Esophagus squamous epithelium (tissue), 4 donors: ENCODE results near the gene POMP.

Experiments
- POLR2A ChIP-seq, 4 donors: fragments of 450-650 bp; IDR thresholded peaks; one replicate each; pipeline ENCODE4 v1.6.1; 2017; ENCODE audit warnings: antibody characterized with exemption in 4 of 4, mild to moderate bottlenecking in 4 of 4, moderate library complexity in 3 of 4
- TF ChIP-seq, protein P1 (sequence below), 6 experiments: fragments of 450-650 bp in 4 of 6; fragments of 200-600 bp in 2 of 6; sonication (generic) in 2 of 6; IDR thresholded peaks; one replicate each; pipeline ENCODE4 v1.5.1; 2016 to 2019; ENCODE audit warnings: antibody characterized with exemption in 6 of 6, mild to moderate bottlenecking in 4 of 6, moderate library complexity in 4 of 6

DNA sequence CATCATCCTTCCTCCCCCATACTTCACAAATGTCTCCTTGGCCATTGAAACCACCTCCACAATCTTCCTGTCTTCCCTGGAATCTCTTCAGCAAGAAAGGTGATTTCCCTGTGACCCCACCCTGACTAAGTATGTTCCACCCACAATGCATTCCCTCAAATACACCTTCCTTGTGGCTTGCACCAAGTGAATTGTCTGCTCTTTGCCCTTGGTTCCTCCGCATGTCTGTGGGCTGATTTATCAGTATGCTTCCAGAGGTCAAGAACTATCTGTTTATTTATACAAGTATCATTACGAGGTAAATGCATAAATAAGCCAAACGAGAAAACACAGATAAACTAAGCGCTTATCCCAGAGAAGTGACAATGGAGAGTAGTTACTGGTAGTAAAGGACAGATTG is 45.4 kb upstream of the POMP start:
- TF ChIP-seq, protein P1, sequence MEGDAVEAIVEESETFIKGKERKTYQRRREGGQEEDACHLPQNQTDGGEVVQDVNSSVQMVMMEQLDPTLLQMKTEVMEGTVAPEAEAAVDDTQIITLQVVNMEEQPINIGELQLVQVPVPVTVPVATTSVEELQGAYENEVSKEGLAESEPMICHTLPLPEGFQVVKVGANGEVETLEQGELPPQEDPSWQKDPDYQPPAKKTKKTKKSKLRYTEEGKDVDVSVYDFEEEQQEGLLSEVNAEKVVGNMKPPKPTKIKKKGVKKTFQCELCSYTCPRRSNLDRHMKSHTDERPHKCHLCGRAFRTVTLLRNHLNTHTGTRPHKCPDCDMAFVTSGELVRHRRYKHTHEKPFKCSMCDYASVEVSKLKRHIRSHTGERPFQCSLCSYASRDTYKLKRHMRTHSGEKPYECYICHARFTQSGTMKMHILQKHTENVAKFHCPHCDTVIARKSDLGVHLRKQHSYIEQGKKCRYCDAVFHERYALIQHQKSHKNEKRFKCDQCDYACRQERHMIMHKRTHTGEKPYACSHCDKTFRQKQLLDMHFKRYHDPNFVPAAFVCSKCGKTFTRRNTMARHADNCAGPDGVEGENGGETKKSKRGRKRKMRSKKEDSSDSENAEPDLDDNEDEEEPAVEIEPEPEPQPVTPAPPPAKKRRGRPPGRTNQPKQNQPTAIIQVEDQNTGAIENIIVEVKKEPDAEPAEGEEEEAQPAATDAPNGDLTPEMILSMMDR (IDR thresholded peaks at IDR 0.05) = no peak
- no peak for TF ChIP-seq POLR2A (IDR thresholded peaks at IDR 0.05)
